T-cell (primary cell): ENCODE results near the gene SMIM1. TPM values are rescaled to one million over a fixed set of nuclear protein-coding genes. Genes with fewer than 3 reads are reported as not detected.

Experiments used
- ATAC-seq, 4 experiments: fragments of 200-7000 bp in 3 of 4; fragments of 150-1000 bp in 1 of 4; cut with Tn5 transposase; replicated peaks in 1 of 4; 1 replicate in 3 of 4; 2 replicates in 1 of 4; pipeline ENCODE4 v1.10.0; 2021; ENCODE audit warnings: moderate library complexity in 3 of 4, mild to moderate bottlenecking in 2 of 4, moderate number of reproducible peaks in 1 of 4
- CTCF ChIA-PET, 2 donors: fragments of 300-600 bp; sonication (Branson Sonifier 250); formaldehyde crosslinking; loops; one replicate each; lab custom pipeline; 2022; ENCODE audit warnings: antibody characterized with exemption in 2 of 2; lab: Charles Lee
- POLR2A ChIA-PET, 2 donors: fragments of 300-600 bp; sonication (Branson Sonifier 250); formaldehyde crosslinking; loops; one replicate each; lab custom pipeline; 2022; ENCODE audit warnings: antibody characterized with exemption in 2 of 2; lab: Charles Lee
- DNase-seq, 35 experiments: peaks; one replicate each; pipeline versions ENCODE4 v3.0.0 to v3.0.0-alpha.2; 2013 to 2023
- H3K27ac ChIP-seq: one replicate; pipeline ENCODE4 v1.5.1; 2013; ENCODE audit warnings: low read length
- H3K27me3 ChIP-seq, 2 experiments: replicated peaks in 1 of 2; 1 replicate in 1 of 2; 2 replicates in 1 of 2; pipeline versions ENCODE4 v1.6.1 to v1.7.0; 2013; ENCODE audit warnings: low read length in 1 of 2, mixed read lengths in 1 of 2; ENCODE audit not compliant: control insufficient read depth in 2 of 2, insufficient read depth in 2 of 2; ENCODE audit errors: extremely low read depth in 1 of 2
- H3K36me3 ChIP-seq, 2 donors: 1 replicate in 1 of 2; 2 replicates in 1 of 2; pipeline versions ENCODE4 v1.6.1 to v1.7.0; 2013; ENCODE audit warnings: low read length in 1 of 2; ENCODE audit not compliant: control insufficient read depth in 2 of 2, insufficient read depth in 1 of 2; ENCODE audit errors: extremely low read depth in 1 of 2
- H3K4me1 ChIP-seq, 2 experiments: 1 replicate in 1 of 2; 2 replicates in 1 of 2; pipeline versions ENCODE4 v1.6.1 to v1.7.0; 2013; ENCODE audit warnings: low read length in 2 of 2, mixed read lengths in 1 of 2; ENCODE audit not compliant: insufficient read depth in 2 of 2, control insufficient read depth in 1 of 2; ENCODE audit errors: extremely low read depth in 1 of 2
- H3K4me3 ChIP-seq, 2 donors: 1 replicate in 1 of 2; 2 replicates in 1 of 2; pipeline versions ENCODE4 v1.5.1 to v1.7.0; 2013; ENCODE audit warnings: mild to moderate bottlenecking in 2 of 2, low read length in 1 of 2, moderate library complexity in 1 of 2; ENCODE audit not compliant: control insufficient read depth in 1 of 2; ENCODE audit errors: extremely low read depth in 1 of 2
- H3K9me3 ChIP-seq: 2 replicates; pipeline ENCODE4 v1.7.0; 2013
- H3K27ac Mint-ChIP-seq, 2 donors: one replicate each; pipeline ENCODE4 v1.8.0; 2020 to 2021; ENCODE audit warnings: mild to moderate bottlenecking in 2 of 2, mixed read lengths in 2 of 2
- H3K27me3 Mint-ChIP-seq, 2 donors: one replicate each; pipeline ENCODE4 v1.8.0; 2021 to 2022; ENCODE audit warnings: mixed read lengths in 2 of 2
- H3K36me3 Mint-ChIP-seq: one replicate; pipeline ENCODE4 v1.8.0; 2021; ENCODE audit warnings: mixed read lengths
- H3K4me1 Mint-ChIP-seq, 3 donors: one replicate each; pipeline ENCODE4 v1.8.0; 2020 to 2022; ENCODE audit warnings: mixed read lengths in 3 of 3, mild to moderate bottlenecking in 1 of 3
- H3K4me3 Mint-ChIP-seq, 3 donors: one replicate each; pipeline ENCODE4 v1.8.0; 2020 to 2022; ENCODE audit warnings: mild to moderate bottlenecking in 3 of 3, mixed read lengths in 3 of 3, moderate library complexity in 3 of 3
- H3K9me3 Mint-ChIP-seq, 3 donors: one replicate each; pipeline ENCODE4 v1.8.0; 2020 to 2022; ENCODE audit warnings: mixed read lengths in 3 of 3
- WGBS: methylation state at CpG from one replicate; pipeline ENCODE4 v1.1.5; 2013; ENCODE audit warnings: missing lambda C conversion rate; ENCODE audit not compliant: insufficient coverage; 5-methylcytosine and 5-hydroxymethylcytosine counted together
- total RNA-seq, 35 experiments: library from RNA in 6 of 35; stranded (reverse) in 6 of 35; fragments of 120-200 nt in 1 of 35; gene quantifications; one replicate each; pipeline versions ENCODE4 v1.2.1 to v1.2.4 and lab custom pipeline; 2013 to 2026

SMIM1 gene
- total RNA-seq, 5 donors from 2014 or later (not counting 1 experiment from before 2014, with no cell fraction given) = 1.3 to 6.2 (median 4.2) TPM

DNA sequence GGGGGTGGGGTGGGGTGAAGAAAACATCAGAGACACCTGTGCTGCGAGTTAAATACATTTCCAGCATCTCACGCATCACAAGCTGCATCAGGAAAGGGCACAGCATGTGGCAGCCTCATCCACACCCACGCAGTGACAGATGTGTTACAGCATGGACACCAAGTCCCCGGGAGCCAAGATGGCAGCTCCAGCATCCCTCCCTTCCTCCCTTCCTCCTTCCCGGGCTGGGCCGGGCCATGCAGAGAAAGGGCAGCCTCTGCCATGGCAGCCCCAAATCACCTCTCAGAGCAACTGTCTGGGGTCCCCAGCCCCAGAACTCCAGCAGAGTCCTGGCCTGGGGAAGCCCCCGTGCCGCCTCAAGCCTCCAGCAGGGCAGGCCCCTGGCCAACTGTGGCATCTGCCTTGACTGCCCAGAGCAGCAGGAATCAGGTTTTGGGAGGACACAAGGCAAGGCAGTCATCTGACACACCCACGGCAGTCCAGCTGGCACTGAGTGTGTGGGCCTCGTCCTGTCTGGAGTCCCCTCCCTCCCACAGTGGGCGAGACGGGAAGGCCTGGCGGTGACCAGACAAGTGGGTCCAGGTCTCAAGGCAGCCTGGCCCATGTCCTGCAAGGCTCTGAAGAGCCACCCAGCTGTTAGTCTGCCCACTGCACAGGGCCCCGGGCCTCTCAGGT is 6.2 kb downstream of the SMIM1 start:
- H3K9me3 ChIP-seq = no peaks in the 10 kb centered on the region
- ChIA-PET POLR2A (interaction anchor here in 1 of 2 donors (0.6 kb wide), 1 partner anchor 1207 kb away, joined by 3 read pairs; no protein-coding TSS in a partner anchor), CTCF (interaction anchor here in 1 of 2 donors (0.6 kb wide), 1 partner anchor 155 kb away, joined by 3 read pairs; no protein-coding TSS in a partner anchor)
- 79% methylated on average over 10 of the region's 14 CpGs for WGBS
- peaks cover 12 to 45% of the 10 kb centered on the region in 2 donors for H3K36me3 ChIP-seq
- no peak for DNase-seq
- no peaks in the 10 kb centered on the region for H3K27me3 ChIP-seq
- no peak for ATAC-seq
- peaks cover 5 to 7% (median 7%) of the 10 kb centered on the region in 3 donors for H3K4me1 Mint-ChIP-seq
- H3K27ac Mint-ChIP-seq = no peak overlapping the region
- H3K4me1 ChIP-seq = peaks cover 0 to 10% of the 10 kb centered on the region in 2 experiments
- no peak overlapping the region for H3K4me3 ChIP-seq
- H3K27me3 Mint-ChIP-seq = no peaks in the 10 kb centered on the region
- H3K27ac ChIP-seq = no peak overlapping the region
- peaks cover 25% of the 10 kb centered on the region for H3K36me3 Mint-ChIP-seq
- no peaks in the 10 kb centered on the region for H3K9me3 Mint-ChIP-seq
- H3K4me3 Mint-ChIP-seq = no peak overlapping the region

GRCh38 chr1:3779265-3779911 is 6.8 kb downstream of the SMIM1 start:
- no peak for ATAC-seq

GRCh38 chr1:3779912-3780416 is 7.4 kb downstream of the SMIM1 start:
- Histone ChIP-seq H3K4me3 (no peak overlapping the region), H3K9me3 (no peaks in the 10 kb centered on the region), H3K36me3 (peaks cover 17 to 57% of the 10 kb centered on the region in 2 donors), H3K4me1 (peaks cover 0 to 9% of the 10 kb centered on the region in 2 experiments), H3K27ac (no peak overlapping the region), H3K27me3 (no peaks in the 10 kb centered on the region)
- Mint-ChIP-seq H3K27me3 (no peaks in the 10 kb centered on the region), H3K4me3 (no peak overlapping the region), H3K4me1 (peaks cover 5 to 7% (median 5%) of the 10 kb centered on the region in 3 donors), H3K36me3 (peaks cover 38% of the 10 kb centered on the region), H3K9me3 (no peaks in the 10 kb centered on the region), H3K27ac (no peak overlapping the region)
- ChIA-PET CTCF (no interaction called here), POLR2A (no interaction called here)
- ATAC-seq = no peak
- WGBS = 89% methylated on average over 16 of the region's 20 CpGs
- DNase-seq = no peak

More at GRCh38 chr1:3779265-3779911, 6.8 kb downstream of the SMIM1 start:
- no peaks in the 10 kb centered on the region for H3K27me3 Mint-ChIP-seq
- peaks cover 5 to 7% (median 5%) of the 10 kb centered on the region in 3 donors for H3K4me1 Mint-ChIP-seq
- DNase-seq = no peak
- Histone ChIP-seq H3K27me3 (no peaks in the 10 kb centered on the region), H3K27ac (no peak overlapping the region), H3K9me3 (no peaks in the 10 kb centered on the region), H3K4me1 (peaks cover 0 to 10% of the 10 kb centered on the region in 2 experiments), H3K36me3 (peaks cover 15 to 52% of the 10 kb centered on the region in 2 donors), H3K4me3 (no peak overlapping the region)
- no peaks in the 10 kb centered on the region for H3K9me3 Mint-ChIP-seq
- 98% methylated on average over 18 of the region's 23 CpGs for WGBS
- no peak overlapping the region for H3K4me3 Mint-ChIP-seq
- POLR2A ChIA-PET = interaction anchor here in 1 of 2 donors (0.6 kb wide), 1 partner anchor 1208 kb away, joined by 3 read pairs; no protein-coding TSS in a partner anchor
- CTCF ChIA-PET = no interaction called here
- no peak overlapping the region for H3K27ac Mint-ChIP-seq
- H3K36me3 Mint-ChIP-seq = peaks cover 32% of the 10 kb centered on the region

GRCh38 chr1:3780901-3781300 is 8.4 kb downstream of the SMIM1 start:
- no peak overlapping the region for H3K4me3 ChIP-seq
- H3K9me3 ChIP-seq = no peaks in the 10 kb centered on the region
- H3K27ac ChIP-seq = no peak overlapping the region
- H3K4me1 ChIP-seq = no peaks in the 10 kb centered on the region
- Mint-ChIP-seq H3K4me3 (no peak overlapping the region), H3K4me1 (peaks cover under 1 to 1% (median under 1%) of the 10 kb centered on the region in 3 donors), H3K27ac (no peak overlapping the region), H3K9me3 (no peaks in the 10 kb centered on the region), H3K27me3 (no peaks in the 10 kb centered on the region), H3K36me3 (peaks cover 43% of the 10 kb centered on the region)
- DNase-seq = no peak
- 97% methylated on average over 6 of the region's 21 CpGs for WGBS
- ChIA-PET CTCF (no interaction called here), POLR2A (no interaction called here)
- no peaks in the 10 kb centered on the region for H3K27me3 ChIP-seq
- peaks cover 21 to 64% of the 10 kb centered on the region in 2 donors for H3K36me3 ChIP-seq
- ATAC-seq = no peak

- Histone ChIP-seq H3K4me1 (peaks cover 0 to 20% of the 10 kb centered on the region in 2 experiments), H3K4me3 (no peak overlapping the region), H3K27ac (no peak overlapping the region), H3K36me3 (peaks cover 19 to 83% of the 10 kb centered on the region in 2 donors), H3K27me3 (no peaks in the 10 kb centered on the region), H3K9me3 (no peaks in the 10 kb centered on the region)
- peaks cover 52% of the 10 kb centered on the region for H3K36me3 Mint-ChIP-seq
- no peaks in the 10 kb centered on the region for H3K9me3 Mint-ChIP-seq
- no peak overlapping the region for H3K4me3 Mint-ChIP-seq
- no peak overlapping the region for H3K27ac Mint-ChIP-seq
- ATAC-seq = no peak
- ChIA-PET POLR2A (no interaction called here), CTCF (no interaction called here)
- H3K4me1 Mint-ChIP-seq = peaks cover 5 to 18% (median 9%) of the 10 kb centered on the region in 3 donors
- H3K27me3 Mint-ChIP-seq = no peaks in the 10 kb centered on the region
- DNase-seq = no peak
- WGBS = 98% methylated on average over 21 of the region's 30 CpGs
Measured at GRCh38 chr1:3783651-3784474, 11.3 kb downstream of the SMIM1 start.

DNA sequence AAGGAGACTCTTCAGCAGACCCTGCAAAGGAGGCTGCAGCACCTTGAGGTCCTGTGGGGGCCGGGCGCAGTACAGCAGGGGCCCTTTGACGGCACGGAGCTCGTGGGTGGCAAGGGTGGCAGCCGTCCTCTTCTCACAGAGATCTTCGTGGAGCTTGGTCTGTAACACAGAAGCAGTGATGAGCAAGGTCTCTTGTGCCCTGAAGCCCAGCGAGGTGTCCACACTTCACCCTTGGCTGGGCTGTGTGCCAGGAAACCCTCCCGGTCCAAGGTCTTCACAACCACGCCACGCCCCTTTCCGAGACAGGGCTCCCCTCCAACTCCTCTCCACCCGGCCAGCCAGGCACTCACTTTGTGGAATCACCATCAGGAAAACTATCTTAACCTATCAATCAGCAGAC is 12.5 kb downstream of the SMIM1 start:
- Mint-ChIP-seq H3K4me3 (no peak overlapping the region), H3K4me1 (peaks cover 9 to 23% (median 9%) of the 10 kb centered on the region in 3 donors), H3K27me3 (no peaks in the 10 kb centered on the region), H3K27ac (no peak overlapping the region), H3K9me3 (no peaks in the 10 kb centered on the region), H3K36me3 (peaks cover 49% of the 10 kb centered on the region)
- Histone ChIP-seq H3K27ac (no peak overlapping the region), H3K4me1 (peaks cover 0 to 28% of the 10 kb centered on the region in 2 experiments), H3K36me3 (peaks cover 19 to 78% of the 10 kb centered on the region in 2 donors), H3K9me3 (no peaks in the 10 kb centered on the region), H3K4me3 (no peak overlapping the region), H3K27me3 (no peaks in the 10 kb centered on the region)
- DNase-seq = no peak
- POLR2A ChIA-PET = no interaction called here
- 96% methylated on average over 13 of the region's 13 CpGs for WGBS
- no peak for ATAC-seq
- CTCF ChIA-PET = no interaction called here
